Astrocyte (in vitro differentiated cells and primary cell): ENCODE results near the gene CYP1B1. TPM values are rescaled to one million over a fixed set of nuclear protein-coding genes. Genes with fewer than 3 reads are reported as not detected.
A peak's percentile ranks its signal among the peaks of the same experiment; 100 is the strongest.

Experiments
- DNase-seq: peaks from one replicate; pipeline ENCODE4 v3.0.0-alpha.2; 2010; ENCODE audit warnings: low read depth
- FAIRE-seq: peaks from 2 replicates; lab custom pipeline; 2011; peaks lifted over from hg19 to GRCh38; lab: Jason Lieb, UNC
- H2AFZ ChIP-seq: 2 replicates; pipeline ENCODE4 v1.6.0; 2012; ENCODE audit warnings: low read depth, low read length, inconsistent platforms
- H3K27ac ChIP-seq: 2 replicates; pipeline ENCODE4 v1.5.1; 2011; ENCODE audit warnings: low read depth, low read length, inconsistent platforms
- H3K27me3 ChIP-seq: 2 replicates; pipeline ENCODE4 v1.6.0; 2011; ENCODE audit warnings: low read length, inconsistent platforms; ENCODE audit not compliant: insufficient read depth
- H3K36me3 ChIP-seq: 2 replicates; pipeline ENCODE4 v1.5.1; 2011; ENCODE audit warnings: low read length, inconsistent platforms; ENCODE audit not compliant: insufficient read depth
- H3K4me1 ChIP-seq: 2 replicates; pipeline ENCODE4 v1.5.1; 2011; ENCODE audit warnings: low read length, inconsistent platforms; ENCODE audit not compliant: insufficient read depth
- H3K4me2 ChIP-seq: 2 replicates; pipeline ENCODE4 v1.6.0; 2012; ENCODE audit warnings: low read length, inconsistent platforms
- H3K4me3 ChIP-seq: 2 replicates; pipeline ENCODE4 v1.5.1; 2011; ENCODE audit warnings: low read depth, mild to moderate bottlenecking, low read length, inconsistent platforms; ENCODE audit not compliant: insufficient read depth
- H3K79me2 ChIP-seq: 2 replicates; pipeline ENCODE4 v1.6.0; 2012; ENCODE audit warnings: mild to moderate bottlenecking, low read length, inconsistent platforms; ENCODE audit not compliant: insufficient read depth
- H3K9ac ChIP-seq: 2 replicates; pipeline ENCODE4 v1.6.0; 2012; ENCODE audit warnings: mild to moderate bottlenecking, low read length, inconsistent platforms
- H3K9me3 ChIP-seq: 2 replicates; pipeline ENCODE4 v1.5.1; 2012; ENCODE audit warnings: low read depth, mild to moderate bottlenecking, low read length, inconsistent platforms; ENCODE audit not compliant: insufficient read depth
- H4K20me1 ChIP-seq: 2 replicates; pipeline ENCODE4 v1.6.0; 2012; ENCODE audit warnings: low read length, inconsistent platforms; ENCODE audit not compliant: insufficient read depth
- H3K27ac Mint-ChIP-seq: one replicate; pipeline ENCODE4 v1.8.0; 2021; ENCODE audit warnings: mild to moderate bottlenecking, mixed read lengths; ENCODE audit not compliant: unreplicated experiment
- H3K27me3 Mint-ChIP-seq: one replicate; pipeline ENCODE4 v1.8.0; 2021; ENCODE audit warnings: low read depth, mixed read lengths; ENCODE audit not compliant: unreplicated experiment
- H3K36me3 Mint-ChIP-seq: one replicate; pipeline ENCODE4 v1.8.0; 2021; ENCODE audit warnings: low read depth, mixed read lengths; ENCODE audit not compliant: unreplicated experiment
- H3K4me1 Mint-ChIP-seq: one replicate; pipeline ENCODE4 v1.8.0; 2021; ENCODE audit warnings: low read depth, mixed read lengths; ENCODE audit not compliant: unreplicated experiment
- H3K4me3 Mint-ChIP-seq: one replicate; pipeline ENCODE4 v1.8.0; 2021; ENCODE audit warnings: mild to moderate bottlenecking, moderate library complexity, mixed read lengths; ENCODE audit not compliant: unreplicated experiment
- H3K9me3 Mint-ChIP-seq: one replicate; pipeline ENCODE4 v1.8.0; 2021; ENCODE audit warnings: mild to moderate bottlenecking, mixed read lengths; ENCODE audit not compliant: unreplicated experiment
- EZH2 ChIP-seq: IDR thresholded peaks from 2 replicates; pipeline ENCODE4 v1.6.1; 2012; ENCODE audit warnings: mild to moderate bottlenecking, low read length, inconsistent platforms; ENCODE audit not compliant: insufficient read depth
- total RNA-seq: library from RNA; stranded (reverse); gene quantifications from 2 replicates; pipeline ENCODE4 v1.2.1, GENCODE V29; 2021
- TF ChIP-seq, protein P1 (sequence below): IDR thresholded peaks from 2 replicates; pipeline ENCODE4 v1.5.1; 2011; ENCODE audit warnings: low read depth, mild to moderate bottlenecking, inconsistent platforms, low read length, moderate library complexity; ENCODE audit not compliant: insufficient read depth

CYP1B1 gene
- total RNA-seq, 1 donor from 2014 or later = 12.9 TPM

DNA sequence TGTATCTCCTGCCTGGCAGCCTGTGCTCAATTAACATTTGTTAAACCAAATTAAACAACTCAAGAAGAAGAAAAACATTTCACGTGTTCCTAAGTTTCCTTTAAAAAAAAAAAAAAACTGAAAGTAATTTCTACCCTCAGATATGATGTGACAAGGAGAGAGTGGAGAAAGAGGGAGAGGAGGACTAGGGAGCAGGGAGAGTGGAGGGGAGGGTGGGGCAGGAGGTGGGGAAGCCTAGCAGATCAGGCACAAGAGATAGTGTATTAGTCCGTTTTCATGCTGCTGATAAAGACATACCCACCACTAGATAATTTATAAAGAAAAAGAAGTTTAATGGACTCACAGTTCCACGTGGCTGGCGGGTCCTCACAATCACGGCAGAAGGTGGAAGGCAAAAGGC, 46.4 kb downstream of the CYP1B1 start:
- Histone ChIP-seq H3K4me2 (no peak overlapping the region), H3K9ac (no peak overlapping the region), H2AFZ (no peak overlapping the region), H4K20me1 (no peaks in the 10 kb centered on the region), H3K79me2 (no peaks in the 10 kb centered on the region), H3K4me1 (no peaks in the 10 kb centered on the region), H3K36me3 (no peaks in the 10 kb centered on the region), H3K4me3 (no peak overlapping the region), H3K27ac (no peak overlapping the region), H3K27me3 (no peaks in the 10 kb centered on the region), H3K9me3 (no peaks in the 10 kb centered on the region)
- peaks cover 13% of the 10 kb centered on the region for H3K4me1 Mint-ChIP-seq
- no peak for TF ChIP-seq EZH2
- TF ChIP-seq, protein P1, sequence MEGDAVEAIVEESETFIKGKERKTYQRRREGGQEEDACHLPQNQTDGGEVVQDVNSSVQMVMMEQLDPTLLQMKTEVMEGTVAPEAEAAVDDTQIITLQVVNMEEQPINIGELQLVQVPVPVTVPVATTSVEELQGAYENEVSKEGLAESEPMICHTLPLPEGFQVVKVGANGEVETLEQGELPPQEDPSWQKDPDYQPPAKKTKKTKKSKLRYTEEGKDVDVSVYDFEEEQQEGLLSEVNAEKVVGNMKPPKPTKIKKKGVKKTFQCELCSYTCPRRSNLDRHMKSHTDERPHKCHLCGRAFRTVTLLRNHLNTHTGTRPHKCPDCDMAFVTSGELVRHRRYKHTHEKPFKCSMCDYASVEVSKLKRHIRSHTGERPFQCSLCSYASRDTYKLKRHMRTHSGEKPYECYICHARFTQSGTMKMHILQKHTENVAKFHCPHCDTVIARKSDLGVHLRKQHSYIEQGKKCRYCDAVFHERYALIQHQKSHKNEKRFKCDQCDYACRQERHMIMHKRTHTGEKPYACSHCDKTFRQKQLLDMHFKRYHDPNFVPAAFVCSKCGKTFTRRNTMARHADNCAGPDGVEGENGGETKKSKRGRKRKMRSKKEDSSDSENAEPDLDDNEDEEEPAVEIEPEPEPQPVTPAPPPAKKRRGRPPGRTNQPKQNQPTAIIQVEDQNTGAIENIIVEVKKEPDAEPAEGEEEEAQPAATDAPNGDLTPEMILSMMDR = no peak
- no peak overlapping the region for H3K4me3 Mint-ChIP-seq
- no peak for FAIRE-seq
- H3K9me3 Mint-ChIP-seq = no peaks in the 10 kb centered on the region
- DNase-seq = no peak
- no peak overlapping the region for H3K27ac Mint-ChIP-seq
- no peaks in the 10 kb centered on the region for H3K36me3 Mint-ChIP-seq
- peaks cover 3% of the 10 kb centered on the region for H3K27me3 Mint-ChIP-seq

GRCh38 chr2:38028829-38029228, 47.1 kb downstream of the CYP1B1 start:
- Mint-ChIP-seq H3K36me3 (no peaks in the 10 kb centered on the region), H3K27ac (no peak overlapping the region), H3K4me3 (no peak overlapping the region), H3K9me3 (no peaks in the 10 kb centered on the region), H3K4me1 (peaks cover 12% of the 10 kb centered on the region), H3K27me3 (peaks cover 3% of the 10 kb centered on the region)
- no peak overlapping the region for H3K9ac ChIP-seq
- no peaks in the 10 kb centered on the region for H3K79me2 ChIP-seq
- no peaks in the 10 kb centered on the region for H3K4me1 ChIP-seq
- no peaks in the 10 kb centered on the region for H3K27me3 ChIP-seq
- TF ChIP-seq, protein P1 = no peak
- no peak for TF ChIP-seq EZH2
- H3K4me3 ChIP-seq = no peak overlapping the region
- no peak overlapping the region for H3K27ac ChIP-seq
- FAIRE-seq = no peak
- no peaks in the 10 kb centered on the region for H4K20me1 ChIP-seq
- no peak overlapping the region for H3K4me2 ChIP-seq
- no peaks in the 10 kb centered on the region for H3K36me3 ChIP-seq
- no peak overlapping the region for H2AFZ ChIP-seq
- DNase-seq = no peak
- H3K9me3 ChIP-seq = no peaks in the 10 kb centered on the region

GRCh38 chr2:38026846-38027245, 49.1 kb downstream of the CYP1B1 start:
- H3K27me3 Mint-ChIP-seq = no peaks in the 10 kb centered on the region
- H3K4me1 Mint-ChIP-seq = peaks cover 4% of the 10 kb centered on the region
- FAIRE-seq (no peak), DNase-seq (no peak)
- Histone ChIP-seq H3K4me2 (no peak overlapping the region), H3K27me3 (no peaks in the 10 kb centered on the region), H3K79me2 (no peaks in the 10 kb centered on the region), H3K4me1 (no peaks in the 10 kb centered on the region), H3K27ac (no peak overlapping the region), H3K9me3 (no peaks in the 10 kb centered on the region), H3K4me3 (no peak overlapping the region), H4K20me1 (no peaks in the 10 kb centered on the region), H2AFZ (no peak overlapping the region), H3K36me3 (no peaks in the 10 kb centered on the region), H3K9ac (no peak overlapping the region)
- peaks cover under 1% of the 10 kb centered on the region for H3K9me3 Mint-ChIP-seq
- H3K4me3 Mint-ChIP-seq = no peak overlapping the region
- TF ChIP-seq EZH2 = no peak
- TF ChIP-seq, protein P1 = no peak
- peak overlapping the region; percentile 55 for H3K27ac Mint-ChIP-seq
- no peaks in the 10 kb centered on the region for H3K36me3 Mint-ChIP-seq
